SK-N-SH (cell line): ENCODE data around the gene GSDMA. TPM values are rescaled to one million over a fixed set of nuclear protein-coding genes. Genes with fewer than 3 reads are reported as not detected.

ENCODE experiments used
- CTCF ChIA-PET: fragments of 300-600, 350-600 bp; formaldehyde crosslinking; extraction: SDS; loops from one replicate; lab custom pipeline; 2021; lab: Yijun Ruan, JAX
- POLR2A ChIA-PET: fragments of 350-600 bp; sonication (Branson Sonifier 250); formaldehyde crosslinking; extraction: SDS; loops from one replicate; lab custom pipeline; 2020; ENCODE audit warnings: antibody characterized with exemption, inconsistent platforms; lab: Yijun Ruan, JAX
- DNase-seq: peaks from one replicate; pipeline ENCODE4 v3.0.0; 2012
- H2AFZ ChIP-seq: fragments of 200-600 bp; sonication (generic); 2 replicates; pipeline ENCODE4 v1.8.1; 2016; ENCODE audit warnings: antibody characterized with exemption, mild to moderate bottlenecking, low read depth
- H3F3A ChIP-seq: fragments of 200-600 bp; sonication (generic); replicated peaks from 2 replicates; pipeline ENCODE3; 2016; ENCODE audit warnings: antibody characterized with exemption, mild to moderate bottlenecking; ENCODE audit not compliant: insufficient read depth
- H3K27ac ChIP-seq, 2 experiments: fragments of 200-500 bp in 1 of 2; fragments of 200-600 bp in 1 of 2; sonication (Bioruptor generic) in 1 of 2; sonication (generic), shearing (Covaris generic) in 1 of 2; 2 replicates each; pipeline versions ENCODE4 v1.5.1 to v1.6.1; 2014 to 2016; ENCODE audit warnings: low read depth in 2 of 2, inconsistent platforms in 1 of 2, low read length in 1 of 2, mild to moderate bottlenecking in 1 of 2, mixed read lengths in 1 of 2
- H3K27me3 ChIP-seq: fragments of 200-600 bp; sonication (generic), shearing (Covaris generic); 2 replicates; pipeline ENCODE4 v1.6.1; 2016; ENCODE audit warnings: mixed run types; ENCODE audit not compliant: insufficient read depth
- H3K36me3 ChIP-seq, 2 experiments: fragments of 200-500 bp in 1 of 2; fragments of 200-600 bp in 1 of 2; sonication (Bioruptor generic) in 1 of 2; sonication (generic) in 1 of 2; replicated peaks in 1 of 2; 2 replicates each; pipeline versions ENCODE3 to v1.5.1; 2014 to 2016; ENCODE audit warnings: low read length in 1 of 2, mild to moderate bottlenecking in 1 of 2; ENCODE audit not compliant: insufficient read depth in 2 of 2, control insufficient read depth in 1 of 2
- H3K4me1 ChIP-seq, 2 experiments: fragments of 200-500 bp in 1 of 2; fragments of 200-600 bp in 1 of 2; sonication (Bioruptor generic) in 1 of 2; sonication (generic), shearing (Covaris generic) in 1 of 2; 2 replicates each; pipeline versions ENCODE4 v1.5.1 to v1.6.1; 2014 to 2016; ENCODE audit warnings: low read depth in 1 of 2, low read length in 1 of 2, mixed run types in 1 of 2; ENCODE audit not compliant: insufficient read depth in 2 of 2, control insufficient read depth in 1 of 2
- H3K4me2 ChIP-seq: fragments of 200-600 bp; sonication (generic), shearing (Covaris generic); 2 replicates; pipeline ENCODE4 v1.6.1; 2017; ENCODE audit warnings: mixed run types
- H3K4me3 ChIP-seq, 2 experiments: fragments of 200-500 bp in 1 of 2; fragments of 200-600 bp in 1 of 2; sonication (Bioruptor generic) in 1 of 2; sonication (generic), shearing (Covaris generic) in 1 of 2; 2 replicates each; pipeline versions ENCODE4 v1.5.1 to v1.8.1; 2014 to 2016; ENCODE audit warnings: low read depth in 2 of 2, inconsistent platforms in 1 of 2, low read length in 1 of 2, mild to moderate bottlenecking in 1 of 2, mixed read lengths in 1 of 2, moderate library complexity in 1 of 2
- H3K79me2 ChIP-seq: fragments of 200-600 bp; sonication (generic); 2 replicates; pipeline ENCODE4 v1.8.1; 2017; ENCODE audit warnings: mild to moderate bottlenecking; ENCODE audit not compliant: insufficient read depth
- H3K9ac ChIP-seq: fragments of 200-600 bp; sonication (generic); 2 replicates; pipeline ENCODE4 v1.6.1; 2017; ENCODE audit warnings: mixed run types
- H3K9me2 ChIP-seq: fragments of 200-600 bp; sonication (generic); 2 replicates; pipeline ENCODE4 v1.6.1; 2017; ENCODE audit warnings: mixed run types
- H3K9me3 ChIP-seq: fragments of 200-600 bp; sonication (generic); 2 replicates; pipeline ENCODE4 v1.6.1; 2017; ENCODE audit warnings: mixed run types, mild to moderate bottlenecking, moderate library complexity
- H4K20me1 ChIP-seq: fragments of 200-600 bp; sonication (generic); 2 replicates; pipeline ENCODE4 v1.6.1; 2017; ENCODE audit warnings: mild to moderate bottlenecking, mixed run types; ENCODE audit not compliant: insufficient read depth
- CHD2 ChIP-seq: fragments of 150-350 bp; IDR thresholded peaks from 2 replicates; pipeline ENCODE4 v1.6.1; 2018; ENCODE audit warnings: low read length; ENCODE audit not compliant: partially characterized antibody
- EZH2phosphoT487 ChIP-seq: fragments of 200-600 bp; sonication (generic); IDR thresholded peaks from 2 replicates; pipeline ENCODE4 v1.6.1; 2017; ENCODE audit warnings: low read depth, mixed run types, mild to moderate bottlenecking, antibody characterized with exemption, moderate library complexity, borderline replicate concordance
- FOXJ3 ChIP-seq: sonication (generic); formaldehyde crosslinking; IDR thresholded peaks from 2 replicates; pipeline ENCODE4 v1.5.1; 2020; ENCODE audit warnings: mild to moderate bottlenecking, missing genetic modification reagents
- FOXM1 ChIP-seq: IDR thresholded peaks from 2 replicates; pipeline ENCODE4 v1.4.0; 2012; ENCODE audit warnings: low read depth, mild to moderate bottlenecking
- IRF3 ChIP-seq: fragments of 150-350 bp; IDR thresholded peaks from 2 replicates; pipeline ENCODE4 v1.6.1; 2016; ENCODE audit warnings: mild to moderate bottlenecking, low read depth, low read length
- MEF2A ChIP-seq: IDR thresholded peaks from 2 replicates; pipeline ENCODE4 v1.4.0; 2012; ENCODE audit warnings: low read depth, borderline replicate concordance
- NRF1 ChIP-seq: IDR thresholded peaks from 2 replicates; pipeline ENCODE4 v1.6.1; 2012; ENCODE audit warnings: low read depth, mild to moderate bottlenecking, low read length
- SIN3A ChIP-seq: IDR thresholded peaks from 2 replicates; pipeline ENCODE4 v1.6.1; 2012; ENCODE audit warnings: low read depth, mild to moderate bottlenecking, low read length, moderate library complexity, borderline replicate concordance
- SMC3 ChIP-seq: IDR thresholded peaks from 2 replicates; pipeline ENCODE4 v1.6.1; 2012; ENCODE audit warnings: low read depth, low read length, improper control_type of control experiment
- TCF12 ChIP-seq: IDR thresholded peaks from 2 replicates; pipeline ENCODE4 v1.4.0; 2012
- USF1 ChIP-seq: IDR thresholded peaks from 2 replicates; pipeline ENCODE4 v1.4.0; 2012; ENCODE audit warnings: low read depth, borderline replicate concordance
- USF2 ChIP-seq: fragments of 150-350 bp; IDR thresholded peaks from 2 replicates; pipeline ENCODE4 v1.6.1; 2017; ENCODE audit warnings: antibody characterized with exemption, low read length, low read depth, borderline replicate concordance
- ZBTB33 ChIP-seq: IDR thresholded peaks from 2 replicates; pipeline ENCODE4 v1.4.0; 2012; ENCODE audit warnings: low read depth, borderline replicate concordance
- WGBS: methylation state at CpG from one replicate; pipeline ENCODE4 v1.1.6; 2017; ENCODE audit warnings: low lambda C conversion rate; 5-methylcytosine and 5-hydroxymethylcytosine counted together
- polyA plus RNA-seq, 3 experiments: library from polyadenylated mRNA; depleted of rRNA; stranded (reverse); fragments of >200 nt; gene quantifications; 2 replicates each; pipeline ENCODE4 v1.2.3, GENCODE V29; 2012

The GSDMA gene
- polyA plus RNA-seq, 1 of the 3 experiments (the other 2 are of a cell fraction): not detected

GRCh38 chr17:39949028-39949427 is 13.8 kb upstream of the GSDMA start:
- H3K9me2 ChIP-seq: no peaks in the 10 kb centered on the region
- no peak overlapping the region for H3K4me2 ChIP-seq
- CTCF ChIA-PET: interaction anchor here (3.5 kb wide), 1 partner anchor 9 kb away, joined by 13 read pairs; no protein-coding TSS in a partner anchor

More at GRCh38 chr17:39949028-39949427, 13.8 kb upstream of the GSDMA start:
- H4K20me1 ChIP-seq: no peaks in the 10 kb centered on the region
- H2AFZ ChIP-seq: no peak overlapping the region
- H3K27me3 ChIP-seq: no peaks in the 10 kb centered on the region
- H3K27ac ChIP-seq: no peak overlapping the region
- no peaks in the 10 kb centered on the region for H3K9me3 ChIP-seq
- POLR2A ChIA-PET: no interaction called here
- TF ChIP-seq USF2: no peak
- no peak for TF ChIP-seq ZBTB33
- no peak for TF ChIP-seq CHD2
- TF ChIP-seq IRF3: no peak
- TF ChIP-seq FOXJ3 (CRISPR knock-in tag): no peak
- no peak for TF ChIP-seq MEF2A
- TF ChIP-seq SIN3A: no peak
- TF ChIP-seq FOXM1: no peak
- no peak for TF ChIP-seq TCF12
- TF ChIP-seq NRF1: no peak
- no peak for TF ChIP-seq EZH2phosphoT487
- TF ChIP-seq SMC3: no peak
- TF ChIP-seq USF1: no peak
- peaks cover 0 to 11% of the 10 kb centered on the region in 2 experiments; a peak in 1 of 4 replicates for H3K4me1 ChIP-seq
- no peaks in the 10 kb centered on the region for H3K79me2 ChIP-seq
- no peak overlapping the region for H3K9ac ChIP-seq
- H3F3A ChIP-seq: no peaks in the 10 kb centered on the region
- no peak for DNase-seq
- WGBS: 76% methylated on average over 2 of the region's 2 CpGs
- no peaks in the 10 kb centered on the region for H3K36me3 ChIP-seq
- H3K4me3 ChIP-seq: no peak overlapping the region
